HG03439 (cell line): ENCODE data around the gene IGSF5.
"Not testable (repeated sequence)": the region's sequence is repeated elsewhere in the genome, so short reads cannot be mapped to it uniquely, and the experiment has no call there.

Experiments
- ATAC-seq: cut with Tn5 transposase; IDR thresholded peaks from one replicate; pipeline ENCODE4 v1.9.1; 2021; ENCODE audit warnings: mild to moderate bottlenecking, moderate library complexity; ENCODE audit not compliant: unreplicated experiment

The IGSF5 gene

GRCh38 chr21:39744883-39745282 lies at the start of gene IGSF5:
Gene IGSF5 (plus strand): TSS chr21:39745183. CDS start chr21:39745510, 327 bp downstream.
- not testable (repeated sequence) for ATAC-seq

GRCh38 chr21:39696196-39696595 lies 48.8 kb upstream of the IGSF5 start:
- ATAC-seq = no peak

GRCh38 chr21:39696618-39697017 lies 48.4 kb upstream of the IGSF5 start:
- no peak for ATAC-seq

- no peak for ATAC-seq
Measured at GRCh38 chr21:39700318-39700717, 44.7 kb upstream of the IGSF5 start.

- ATAC-seq = no peak
Measured at GRCh38 chr21:39703578-39703977, 41.4 kb upstream of the IGSF5 start.

- no peak for ATAC-seq
Measured at GRCh38 chr21:39705849-39706248, 39.1 kb upstream of the IGSF5 start.

GRCh38 chr21:39707316-39707715 lies 37.7 kb upstream of the IGSF5 start:
- no peak for ATAC-seq

- ATAC-seq = no peak
Measured at GRCh38 chr21:39710866-39711265, 34.1 kb upstream of the IGSF5 start.

- ATAC-seq = no peak
Measured at GRCh38 chr21:39712273-39712672, 32.7 kb upstream of the IGSF5 start.

- no peak for ATAC-seq
Measured at GRCh38 chr21:39712976-39713375, 32.0 kb upstream of the IGSF5 start.

- no peak for ATAC-seq
Measured at GRCh38 chr21:39713905-39714304, 31.1 kb upstream of the IGSF5 start.

GRCh38 chr21:39714331-39714730 lies 30.7 kb upstream of the IGSF5 start:
- no peak for ATAC-seq

- ATAC-seq = no peak
Measured at GRCh38 chr21:39715804-39716397, 29.1 kb upstream of the IGSF5 start.

- ATAC-seq = no peak
Measured at GRCh38 chr21:39720126-39720778, 24.7 kb upstream of the IGSF5 start.

- no peak for ATAC-seq
Measured at GRCh38 chr21:39721885-39722284, 23.1 kb upstream of the IGSF5 start.

- ATAC-seq = no peak
Measured at GRCh38 chr21:39724944-39725343, 20.0 kb upstream of the IGSF5 start.

- ATAC-seq = no peak
Measured at GRCh38 chr21:39726133-39726532, 18.9 kb upstream of the IGSF5 start.

GRCh38 chr21:39727401-39728120 lies 17.4 kb upstream of the IGSF5 start:
- no peak for ATAC-seq

- no peak for ATAC-seq
Measured at GRCh38 chr21:39728341-39728740, 16.6 kb upstream of the IGSF5 start.

GRCh38 chr21:39730418-39731157 lies 14.4 kb upstream of the IGSF5 start:
- no peak for ATAC-seq

- no peak for ATAC-seq
Measured at GRCh38 chr21:39736716-39737115, 8.3 kb upstream of the IGSF5 start.
